Heart right ventricle (tissue), 16 donors: Measurements from ENCODE around the gene CTBP2. TPM values are rescaled to one million over a fixed set of nuclear protein-coding genes. Genes with fewer than 3 reads are reported as not detected.

Experiments
- ATAC-seq, 8 donors: fragments of 200-7000 bp; cut with Tn5 transposase; one replicate each; pipeline ENCODE4 v1.9.1; 2020; ENCODE audit warnings: mild to moderate bottlenecking in 8 of 8, moderate library complexity in 8 of 8, moderate number of reproducible peaks in 1 of 8
- DNase-seq, 2 donors: peaks; one replicate each; pipeline ENCODE4 v3.0.0-alpha.2; 2020
- H3K27ac ChIP-seq, 10 donors: fragments of 200-600 bp; sonication (generic) in 2 of 10; one replicate each; pipeline versions ENCODE4 v1.5.0 to v1.8.0; 2020 to 2022; ENCODE audit warnings: mild to moderate bottlenecking in 3 of 10
- H3K27me3 ChIP-seq, 7 donors: fragments of 200-600 bp; one replicate each; pipeline ENCODE4 v1.8.0; 2021 to 2022; ENCODE audit warnings: mild to moderate bottlenecking in 2 of 7
- H3K36me3 ChIP-seq, 9 donors: fragments of 200-600 bp; sonication (generic) in 1 of 9; one replicate each; pipeline versions ENCODE4 v1.5.0 to v1.8.0; 2020 to 2022; ENCODE audit warnings: mild to moderate bottlenecking in 2 of 9
- H3K4me1 ChIP-seq, 9 donors: fragments of 200-600 bp; sonication (generic) in 1 of 9; one replicate each; pipeline versions ENCODE4 v1.5.0 to v1.8.0; 2020 to 2022; ENCODE audit warnings: mild to moderate bottlenecking in 4 of 9
- H3K4me3 ChIP-seq, 10 donors: fragments of 200-600 bp; sonication (generic) in 2 of 10; one replicate each; pipeline versions ENCODE4 v1.5.0 to v1.8.0; 2020 to 2022; ENCODE audit warnings: mild to moderate bottlenecking in 7 of 10, moderate library complexity in 2 of 10
- H3K9me3 ChIP-seq, 11 donors: fragments of 200-600 bp in 10 of 11; sonication (generic) in 2 of 11; one replicate each; pipeline versions ENCODE4 v1.5.0 to v1.8.0; 2013 to 2022; ENCODE audit warnings: mild to moderate bottlenecking in 2 of 11, control low read depth in 1 of 11, moderate library complexity in 1 of 11
- CTCF ChIP-seq, 9 donors: fragments of 200-600 bp; sonication (generic) in 2 of 9; IDR thresholded peaks; one replicate each; pipeline versions ENCODE4 v1.5.0 to v1.8.0; 2021 to 2022; ENCODE audit warnings: antibody characterized with exemption in 9 of 9, mild to moderate bottlenecking in 5 of 9, moderate library complexity in 1 of 9
- WGBS, 2 donors: extraction: QIAGEN DNeasy Blood & Tissue Kit; methylation state at CpG; one replicate each; pipeline ENCODE4 v1.1.7; 2013; ENCODE audit warnings: inconsistent platforms in 1 of 2; 5-methylcytosine and 5-hydroxymethylcytosine counted together
- intact Hi-C, 10 donors: fragments of 100-400 bp; cut with DNase I; formaldehyde crosslinking; loops; one replicate each; pipeline versions ENCODE4 v1.11.1 to v1.14.2; 2022
- polyA plus RNA-seq, 2 donors: library from polyadenylated mRNA; stranded (reverse); fragments of 200-250 nt; gene quantifications; one replicate each; pipeline ENCODE4 v1.2.3, GENCODE V29; 2013
- total RNA-seq, 10 donors: library from RNA; stranded (reverse); fragmentation: NEBNext Ultra II Directional in 3 of 10; extraction: Animal tissue kit (Norgen Biotek cat#: 25700) in 3 of 10; gene quantifications; one replicate each; pipeline versions ENCODE4 v1.2.1 to v1.2.4, GENCODE V29; 2021 to 2023
- donor health status: Arrhythmogenic right ventricular cardiomyopathy.
- donor health status: ischemic (EF 13 %, LVEDD 7.1; RV severe dilation, severe dysfunction).
- donor health status: healthy with polysubstance abuse.
- donor health status: DM: no; HTN: yes; CAD: no.
- donor health status: DM: no; HTN: no; CAD: no.
- donor health status: ischemic (EF 25% LVEDD 6.9; RV normal size, moderate dysfunction).
- donor health status: ischemic (EF 25% LVEDD 5.7; RV mildly dilated, moderate dysfunction).
- donor health status: healthy.
- donor health status: DM: yes; HTN: yes; CAD: no.
- donor health status: Ischemic cardiomyopathy.
- donor health status: ischemic (EF 35%, LVEDD 5.7; RV mildly dilated, moderate dysfunction).
- donor health status: nonischemic (EF 11% LVEDD 7.7; RV severe dilation, severe dysfunction).
- donor health status: DM: yes; HTN: yes; CAD: no.
- donor health status: PGD.
- donor health status: ischemic (EF 29% LVEDD 5.4; RV normal size, mild dysfunction).
- donor health status: nonischemic (EF 23%, LVEDD 6.1; RV moderate dilation, normal function).

Gene CTBP2
- total and polyA plus RNA-seq, 12 donors = 14.7 to 36.2 (median 26.0) TPM

GRCh38 chr10:124944982-124945381, 215.4 kb downstream of the CTBP2 start:
- peak overlapping the region in 7 of 10 donors; percentile 2 to 79 (median 70) for H3K27ac ChIP-seq
- H3K4me1 ChIP-seq = peaks cover 3 to 93% (median 64%) of the 10 kb centered on the region in 9 donors
- WGBS, 2 donors = 66 to 82% methylated on average over 2 of the region's 2 CpGs
- H3K9me3 ChIP-seq = no peaks in the 10 kb centered on the region
- intact Hi-C loops = no loop called here
- peaks cover 0 to 16% (median 0%) of the 10 kb centered on the region in 9 donors for H3K36me3 ChIP-seq
- ATAC-seq (peak in 1 of 8 donors; percentile 28), DNase-seq (no peak)
- no peaks in the 10 kb centered on the region for H3K27me3 ChIP-seq
- no peak for TF ChIP-seq CTCF (IDR thresholded peaks at IDR 0.05)
- H3K4me3 ChIP-seq = no peak overlapping the region

- no peaks in the 10 kb centered on the region for H3K27me3 ChIP-seq
- DNase-seq = no peak
- peak overlapping the region; percentile 2 to 79 (median 66) for H3K27ac ChIP-seq
- peaks cover 3 to 97% (median 69%) of the 10 kb centered on the region in 9 donors for H3K4me1 ChIP-seq
- intact Hi-C loops = no loop called here
- H3K36me3 ChIP-seq = peaks cover 0 to 13% (median 0%) of the 10 kb centered on the region in 9 donors
- no peak for TF ChIP-seq CTCF (IDR thresholded peaks at IDR 0.05)
- H3K4me3 ChIP-seq = peak overlapping the region in 4 of 10 donors; percentile 0 to 4 (median 3)
- 65 to 75% methylated on average over 9 of the region's 9 CpGs for WGBS, 2 donors
- ATAC-seq = peak in 5 of 8 donors; percentile 35 to 58 (median 49)
- H3K9me3 ChIP-seq = no peaks in the 10 kb centered on the region
Observed at GRCh38 chr10:124943301-124944092, 216.9 kb downstream of the CTBP2 start.

- peaks cover 0 to 13% (median 0%) of the 10 kb centered on the region in 9 donors for H3K36me3 ChIP-seq
- H3K27ac ChIP-seq = peak overlapping the region; percentile 2 to 79 (median 66)
- no peaks in the 10 kb centered on the region for H3K27me3 ChIP-seq
- peaks cover 3 to 87% (median 61%) of the 10 kb centered on the region in 9 donors for H3K4me1 ChIP-seq
- intact Hi-C loops = no loop called here
- no peak for TF ChIP-seq CTCF (IDR thresholded peaks at IDR 0.05)
- ATAC-seq = peak in 6 of 8 donors; percentile 7 to 63 (median 46)
- WGBS, 2 donors = 44 to 53% methylated on average over 11 of the region's 11 CpGs
- peak overlapping the region in 2 of 10 donors; percentile 0 to 3 for H3K4me3 ChIP-seq
- DNase-seq = no peak
- H3K9me3 ChIP-seq = no peaks in the 10 kb centered on the region
Observed at GRCh38 chr10:124942317-124943169, 217.8 kb downstream of the CTBP2 start.

- Histone ChIP-seq H3K27ac (peak within 1 kb of the TSS; percentile 2 to 79 (median 66)), H3K4me1 (peaks cover 3 to 80% (median 54%) of the 10 kb centered on the region in 9 donors), H3K4me3 (peak within 1 kb of the TSS in 2 of 10 donors; percentile 0 to 3), H3K36me3 (peaks cover 0 to 13% (median 0%) of the 10 kb centered on the region in 9 donors), H3K27me3 (no peaks in the 10 kb centered on the region), H3K9me3 (no peaks in the 10 kb centered on the region)
- intact Hi-C loops = no loop called here
- 55 to 66% methylated on average over 4 of the region's 4 CpGs for WGBS, 2 donors
- TF ChIP-seq CTCF (IDR thresholded peaks at IDR 0.05) = no peak
- DNase-seq = no peak
- no peak for ATAC-seq
Observed at GRCh38 chr10:124941823-124942222, 218.5 kb downstream of the CTBP2 start, which contains the start of gene ZRANB1. Gene ZRANB1 (plus strand): TSS chr10:124942123. CDS start chr10:124942494, 371 bp downstream.
